HepG2 (cell line): ENCODE data around the gene IGF2BP1. TPM values are rescaled to one million over a fixed set of nuclear protein-coding genes. Genes with fewer than 3 reads are reported as not detected.

Experiments
- MZF1 ChIP-seq: sonication (generic); formaldehyde crosslinking; IDR thresholded peaks from 2 replicates; pipeline ENCODE4 v1.8.1; 2023; ENCODE audit warnings: mild to moderate bottlenecking, missing genetic modification reagents, borderline replicate concordance
- RCOR2 ChIP-seq: IDR thresholded peaks from 2 replicates; pipeline ENCODE4 v1.6.1; 2016; ENCODE audit warnings: missing biosample characterization, missing genetic modification reagents
- RFX5 ChIP-seq: IDR thresholded peaks from 2 replicates; pipeline ENCODE4 v1.6.1; 2011; ENCODE audit warnings: low read depth, low read length, improper control_type of control experiment
- RXRA ChIP-seq: sonication (generic); formaldehyde crosslinking; IDR thresholded peaks from 2 replicates; pipeline ENCODE4 v1.5.1; 2020; ENCODE audit warnings: missing genetic modification reagents
- SIX4 ChIP-seq: sonication (generic); formaldehyde crosslinking; IDR thresholded peaks from 2 replicates; pipeline ENCODE4 v1.4.0; 2020; ENCODE audit warnings: missing genetic modification reagents
- ZBTB42 ChIP-seq: sonication (generic); formaldehyde crosslinking; IDR thresholded peaks from 2 replicates; pipeline ENCODE4 v1.5.0; 2020; ENCODE audit warnings: mild to moderate bottlenecking, missing genetic modification reagents
- ZNF644 ChIP-seq: IDR thresholded peaks from 2 replicates; pipeline ENCODE4 v1.6.1; 2016; ENCODE audit warnings: low read depth
- ZSCAN25 ChIP-seq: sonication (generic); formaldehyde crosslinking; IDR thresholded peaks from 2 replicates; pipeline ENCODE4 v1.8.0; 2022; ENCODE audit warnings: mild to moderate bottlenecking, missing genetic modification reagents
- polyA plus RNA-seq, 8 experiments: library from polyadenylated mRNA; depleted of rRNA in 3 of 8; stranded (reverse) in 7 of 8; unstranded in 1 of 8; fragments of >200 nt; fragmentation: Illumina TruSeq in 4 of 8; extraction: Trizol in 4 of 8; gene quantifications; 2 replicates each; pipeline versions ENCODE4 v1.2.1 to v1.2.3, GENCODE V29; 2011 to 2016; ENCODE audit warnings: low read depth in 4 of 8, missing spikeins in 1 of 8, mixed read lengths in 1 of 8; ENCODE audit not compliant: insufficient read depth in 1 of 8
- total RNA-seq, 5 experiments: library from RNA; depleted of rRNA; stranded (reverse); fragments of >200 nt; fragmentation: Illumina TruSeq; extraction: Trizol; gene quantifications; 2 replicates each; pipeline ENCODE4 v1.2.3, GENCODE V29; 2016; ENCODE audit warnings: low read depth in 1 of 5
- TF ChIP-seq, protein P1 (sequence below): sonication (generic); formaldehyde crosslinking; IDR thresholded peaks from 2 replicates; pipeline ENCODE4 v1.4.0; 2020; ENCODE audit warnings: mild to moderate bottlenecking, missing genetic modification reagents
- TF ChIP-seq, protein P2 (sequence below): sonication (generic); formaldehyde crosslinking; IDR thresholded peaks from 2 replicates; pipeline ENCODE4 v1.4.0; 2020; ENCODE audit warnings: missing genetic modification reagents
- TF ChIP-seq, protein P3 (sequence below): IDR thresholded peaks from 2 replicates; pipeline ENCODE4 v1.6.1; 2012; ENCODE audit warnings: low read length, improper control_type of control experiment
- TF ChIP-seq, protein P4 (sequence below): sonication (generic); formaldehyde crosslinking; IDR thresholded peaks from 2 replicates; pipeline ENCODE4 v1.8.1; 2022; ENCODE audit warnings: low read depth, mild to moderate bottlenecking, missing genetic modification reagents
- TF ChIP-seq, protein P5 (sequence below): sonication (generic); formaldehyde crosslinking; IDR thresholded peaks from 2 replicates; pipeline ENCODE4 v1.5.0; 2020; ENCODE audit warnings: missing genetic modification reagents

IGF2BP1 gene
- total and polyA plus RNA-seq, 2 of the 13 experiments (the other 11 are each of a cell fraction or from before 2014, with no cell fraction given), result 29.7 to 75.1 TPM

DNA sequence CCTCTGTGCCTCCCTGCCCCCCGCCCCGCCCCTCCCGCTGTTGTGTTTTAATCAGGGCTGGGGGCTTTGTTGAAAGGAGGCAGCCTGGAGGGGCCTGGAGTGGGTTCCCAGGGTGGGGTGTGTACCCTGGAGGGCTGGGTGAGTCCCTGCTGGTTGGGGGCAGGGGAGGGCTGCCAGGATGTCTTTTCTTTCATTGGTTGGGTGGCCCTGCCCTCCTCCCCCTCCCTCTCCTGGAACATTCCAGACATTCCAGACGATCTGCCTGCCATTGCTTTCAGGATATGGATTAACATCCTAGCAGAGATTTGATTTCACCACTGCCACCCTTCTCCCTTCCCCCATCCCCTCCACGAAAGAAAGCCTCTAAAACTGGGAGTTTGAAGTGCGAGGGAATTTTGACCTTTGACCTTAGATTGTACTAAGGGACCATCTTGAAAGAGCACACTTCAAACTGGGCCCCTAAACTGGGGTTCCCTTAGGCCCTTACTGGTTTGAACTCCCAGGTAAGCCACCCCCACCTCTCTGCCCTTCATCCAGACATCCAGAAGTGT is 25.3 kb downstream of the IGF2BP1 start (continued):
- TF ChIP-seq, protein P1, sequence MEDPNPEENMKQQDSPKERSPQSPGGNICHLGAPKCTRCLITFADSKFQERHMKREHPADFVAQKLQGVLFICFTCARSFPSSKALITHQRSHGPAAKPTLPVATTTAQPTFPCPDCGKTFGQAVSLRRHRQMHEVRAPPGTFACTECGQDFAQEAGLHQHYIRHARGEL (CRISPR knock-in tag), result no peak
- no peak for TF ChIP-seq SIX4 (CRISPR knock-in tag)
- TF ChIP-seq ZSCAN25 (CRISPR knock-in tag), result no peak
- TF ChIP-seq, protein P2, sequence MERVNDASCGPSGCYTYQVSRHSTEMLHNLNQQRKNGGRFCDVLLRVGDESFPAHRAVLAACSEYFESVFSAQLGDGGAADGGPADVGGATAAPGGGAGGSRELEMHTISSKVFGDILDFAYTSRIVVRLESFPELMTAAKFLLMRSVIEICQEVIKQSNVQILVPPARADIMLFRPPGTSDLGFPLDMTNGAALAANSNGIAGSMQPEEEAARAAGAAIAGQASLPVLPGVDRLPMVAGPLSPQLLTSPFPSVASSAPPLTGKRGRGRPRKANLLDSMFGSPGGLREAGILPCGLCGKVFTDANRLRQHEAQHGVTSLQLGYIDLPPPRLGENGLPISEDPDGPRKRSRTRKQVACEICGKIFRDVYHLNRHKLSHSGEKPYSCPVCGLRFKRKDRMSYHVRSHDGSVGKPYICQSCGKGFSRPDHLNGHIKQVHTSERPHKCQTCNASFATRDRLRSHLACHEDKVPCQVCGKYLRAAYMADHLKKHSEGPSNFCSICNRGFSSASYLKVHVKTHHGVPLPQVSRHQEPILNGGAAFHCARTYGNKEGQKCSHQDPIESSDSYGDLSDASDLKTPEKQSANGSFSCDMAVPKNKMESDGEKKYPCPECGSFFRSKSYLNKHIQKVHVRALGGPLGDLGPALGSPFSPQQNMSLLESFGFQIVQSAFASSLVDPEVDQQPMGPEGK, result peak; percentile 75
- no peak for TF ChIP-seq RFX5
- TF ChIP-seq, protein P3, sequence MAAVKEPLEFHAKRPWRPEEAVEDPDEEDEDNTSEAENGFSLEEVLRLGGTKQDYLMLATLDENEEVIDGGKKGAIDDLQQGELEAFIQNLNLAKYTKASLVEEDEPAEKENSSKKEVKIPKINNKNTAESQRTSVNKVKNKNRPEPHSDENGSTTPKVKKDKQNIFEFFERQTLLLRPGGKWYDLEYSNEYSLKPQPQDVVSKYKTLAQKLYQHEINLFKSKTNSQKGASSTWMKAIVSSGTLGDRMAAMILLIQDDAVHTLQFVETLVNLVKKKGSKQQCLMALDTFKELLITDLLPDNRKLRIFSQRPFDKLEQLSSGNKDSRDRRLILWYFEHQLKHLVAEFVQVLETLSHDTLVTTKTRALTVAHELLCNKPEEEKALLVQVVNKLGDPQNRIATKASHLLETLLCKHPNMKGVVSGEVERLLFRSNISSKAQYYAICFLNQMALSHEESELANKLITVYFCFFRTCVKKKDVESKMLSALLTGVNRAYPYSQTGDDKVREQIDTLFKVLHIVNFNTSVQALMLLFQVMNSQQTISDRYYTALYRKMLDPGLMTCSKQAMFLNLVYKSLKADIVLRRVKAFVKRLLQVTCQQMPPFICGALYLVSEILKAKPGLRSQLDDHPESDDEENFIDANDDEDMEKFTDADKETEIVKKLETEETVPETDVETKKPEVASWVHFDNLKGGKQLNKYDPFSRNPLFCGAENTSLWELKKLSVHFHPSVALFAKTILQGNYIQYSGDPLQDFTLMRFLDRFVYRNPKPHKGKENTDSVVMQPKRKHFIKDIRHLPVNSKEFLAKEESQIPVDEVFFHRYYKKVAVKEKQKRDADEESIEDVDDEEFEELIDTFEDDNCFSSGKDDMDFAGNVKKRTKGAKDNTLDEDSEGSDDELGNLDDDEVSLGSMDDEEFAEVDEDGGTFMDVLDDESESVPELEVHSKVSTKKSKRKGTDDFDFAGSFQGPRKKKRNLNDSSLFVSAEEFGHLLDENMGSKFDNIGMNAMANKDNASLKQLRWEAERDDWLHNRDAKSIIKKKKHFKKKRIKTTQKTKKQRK, result no peak
- no peak for TF ChIP-seq ZNF644 (CRISPR knock-in tag)
- TF ChIP-seq ZBTB42, result no peak
- TF ChIP-seq RCOR2 (CRISPR knock-in tag), result no peak
- TF ChIP-seq, protein P4, sequence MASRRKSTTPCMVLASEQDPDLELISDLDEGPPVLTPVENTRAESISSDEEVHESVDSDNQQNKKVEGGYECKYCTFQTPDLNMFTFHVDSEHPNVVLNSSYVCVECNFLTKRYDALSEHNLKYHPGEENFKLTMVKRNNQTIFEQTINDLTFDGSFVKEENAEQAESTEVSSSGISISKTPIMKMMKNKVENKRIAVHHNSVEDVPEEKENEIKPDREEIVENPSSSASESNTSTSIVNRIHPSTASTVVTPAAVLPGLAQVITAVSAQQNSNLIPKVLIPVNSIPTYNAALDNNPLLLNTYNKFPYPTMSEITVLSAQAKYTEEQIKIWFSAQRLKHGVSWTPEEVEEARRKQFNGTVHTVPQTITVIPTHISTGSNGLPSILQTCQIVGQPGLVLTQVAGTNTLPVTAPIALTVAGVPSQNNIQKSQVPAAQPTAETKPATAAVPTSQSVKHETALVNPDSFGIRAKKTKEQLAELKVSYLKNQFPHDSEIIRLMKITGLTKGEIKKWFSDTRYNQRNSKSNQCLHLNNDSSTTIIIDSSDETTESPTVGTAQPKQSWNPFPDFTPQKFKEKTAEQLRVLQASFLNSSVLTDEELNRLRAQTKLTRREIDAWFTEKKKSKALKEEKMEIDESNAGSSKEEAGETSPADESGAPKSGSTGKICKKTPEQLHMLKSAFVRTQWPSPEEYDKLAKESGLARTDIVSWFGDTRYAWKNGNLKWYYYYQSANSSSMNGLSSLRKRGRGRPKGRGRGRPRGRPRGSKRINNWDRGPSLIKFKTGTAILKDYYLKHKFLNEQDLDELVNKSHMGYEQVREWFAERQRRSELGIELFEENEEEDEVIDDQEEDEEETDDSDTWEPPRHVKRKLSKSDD (CRISPR knock-in tag), result no peak
- TF ChIP-seq MZF1, result no peak
- TF ChIP-seq, protein P5, sequence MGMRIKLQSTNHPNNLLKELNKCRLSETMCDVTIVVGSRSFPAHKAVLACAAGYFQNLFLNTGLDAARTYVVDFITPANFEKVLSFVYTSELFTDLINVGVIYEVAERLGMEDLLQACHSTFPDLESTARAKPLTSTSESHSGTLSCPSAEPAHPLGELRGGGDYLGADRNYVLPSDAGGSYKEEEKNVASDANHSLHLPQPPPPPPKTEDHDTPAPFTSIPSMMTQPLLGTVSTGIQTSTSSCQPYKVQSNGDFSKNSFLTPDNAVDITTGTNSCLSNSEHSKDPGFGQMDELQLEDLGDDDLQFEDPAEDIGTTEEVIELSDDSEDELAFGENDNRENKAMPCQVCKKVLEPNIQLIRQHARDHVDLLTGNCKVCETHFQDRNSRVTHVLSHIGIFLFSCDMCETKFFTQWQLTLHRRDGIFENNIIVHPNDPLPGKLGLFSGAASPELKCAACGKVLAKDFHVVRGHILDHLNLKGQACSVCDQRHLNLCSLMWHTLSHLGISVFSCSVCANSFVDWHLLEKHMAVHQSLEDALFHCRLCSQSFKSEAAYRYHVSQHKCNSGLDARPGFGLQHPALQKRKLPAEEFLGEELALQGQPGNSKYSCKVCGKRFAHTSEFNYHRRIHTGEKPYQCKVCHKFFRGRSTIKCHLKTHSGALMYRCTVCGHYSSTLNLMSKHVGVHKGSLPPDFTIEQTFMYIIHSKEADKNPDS (CRISPR knock-in tag), result no peak
- no peak for TF ChIP-seq RXRA (CRISPR knock-in tag)
